ENCODE results near the gene CRELD2.

Gene CRELD2

GRCh38 chr22:49913446-49913845 lies 5.0 kb upstream of the CRELD2 start:
- DNase-seq = no peak

GRCh38 chr22:49914256-49914655 lies 4.2 kb upstream of the CRELD2 start:
- no peak for DNase-seq

- DNase-seq = no peak
Observed at GRCh38 chr22:49915610-49916009, 2.8 kb upstream of the CRELD2 start.

- DNase-seq = no peak
Observed at GRCh38 chr22:49916831-49917230, 1.6 kb upstream of the CRELD2 start.

- DNase-seq = no peak
Observed at GRCh38 chr22:49918911-49919881, 762 bp downstream of the CRELD2 start.

GRCh38 chr22:49920859-49921258 lies 2.4 kb downstream of the CRELD2 start:
- no peak for DNase-seq

- DNase-seq = no peak
Observed at GRCh38 chr22:49921508-49922278, 3.3 kb downstream of the CRELD2 start.

- no peak for DNase-seq
Observed at GRCh38 chr22:49922484-49922883, 4.0 kb downstream of the CRELD2 start.

GRCh38 chr22:49922926-49923325 lies 4.5 kb downstream of the CRELD2 start:
- no peak for DNase-seq

- no peak for DNase-seq
Observed at GRCh38 chr22:49923445-49923844, 5.0 kb downstream of the CRELD2 start.

GRCh38 chr22:49924113-49924833 lies 5.8 kb downstream of the CRELD2 start:
- no peak for DNase-seq

GRCh38 chr22:49925525-49926128 lies 7.2 kb downstream of the CRELD2 start:
- peak; percentile 26 to 34 for DNase-seq

- no peak for DNase-seq
Observed at GRCh38 chr22:49926916-49927315, 8.5 kb downstream of the CRELD2 start.

- no peak for DNase-seq
Observed at GRCh38 chr22:49927483-49928184, 9.2 kb downstream of the CRELD2 start.

GRCh38 chr22:49928185-49928495 lies 9.7 kb downstream of the CRELD2 start:
- DNase-seq = no peak

- DNase-seq = no peak
Observed at GRCh38 chr22:49928555-49929210, 10.2 kb downstream of the CRELD2 start.

GRCh38 chr22:49929211-49929979 lies 11.0 kb downstream of the CRELD2 start:
- DNase-seq = peak; percentile 21 to 42

- no peak for DNase-seq
Observed at GRCh38 chr22:49929994-49930575, 11.7 kb downstream of the CRELD2 start.

GRCh38 chr22:49930596-49931412 lies 12.4 kb downstream of the CRELD2 start:
- DNase-seq = peak; percentile 92
